ENCODE measurements around the gene EFS.

DNA sequence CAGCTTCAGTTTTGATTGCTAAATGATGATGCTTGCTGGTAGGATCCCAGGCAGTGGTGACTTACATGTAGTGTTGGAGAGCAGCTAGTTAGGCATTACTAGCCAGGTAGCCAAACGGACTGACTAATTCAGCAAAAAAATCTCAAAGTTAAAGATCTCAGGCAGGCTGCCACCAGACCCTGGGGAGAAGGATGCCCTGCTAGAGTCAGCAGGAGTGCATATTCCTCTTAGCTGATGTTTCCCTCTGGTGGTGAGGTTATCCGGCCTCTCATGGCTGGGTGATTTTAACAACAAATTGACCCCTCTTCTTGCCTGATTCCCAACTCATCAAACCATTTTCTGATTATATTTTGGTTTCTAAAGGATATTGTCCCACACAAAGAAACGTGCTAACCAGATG is 2.8 kb downstream of the EFS start:
- TF ChIP-seq POLR2A (IDR thresholded peaks at IDR 0.05), result no peak
- TF ChIP-seq, protein P1, sequence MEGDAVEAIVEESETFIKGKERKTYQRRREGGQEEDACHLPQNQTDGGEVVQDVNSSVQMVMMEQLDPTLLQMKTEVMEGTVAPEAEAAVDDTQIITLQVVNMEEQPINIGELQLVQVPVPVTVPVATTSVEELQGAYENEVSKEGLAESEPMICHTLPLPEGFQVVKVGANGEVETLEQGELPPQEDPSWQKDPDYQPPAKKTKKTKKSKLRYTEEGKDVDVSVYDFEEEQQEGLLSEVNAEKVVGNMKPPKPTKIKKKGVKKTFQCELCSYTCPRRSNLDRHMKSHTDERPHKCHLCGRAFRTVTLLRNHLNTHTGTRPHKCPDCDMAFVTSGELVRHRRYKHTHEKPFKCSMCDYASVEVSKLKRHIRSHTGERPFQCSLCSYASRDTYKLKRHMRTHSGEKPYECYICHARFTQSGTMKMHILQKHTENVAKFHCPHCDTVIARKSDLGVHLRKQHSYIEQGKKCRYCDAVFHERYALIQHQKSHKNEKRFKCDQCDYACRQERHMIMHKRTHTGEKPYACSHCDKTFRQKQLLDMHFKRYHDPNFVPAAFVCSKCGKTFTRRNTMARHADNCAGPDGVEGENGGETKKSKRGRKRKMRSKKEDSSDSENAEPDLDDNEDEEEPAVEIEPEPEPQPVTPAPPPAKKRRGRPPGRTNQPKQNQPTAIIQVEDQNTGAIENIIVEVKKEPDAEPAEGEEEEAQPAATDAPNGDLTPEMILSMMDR (IDR thresholded peaks at IDR 0.05), result no peak

All from thyroid gland (tissue), 4 donors.